ENCODE data around the gene JMJD7. TPM values are rescaled to one million over a fixed set of nuclear protein-coding genes. Genes with fewer than 3 reads are reported as not detected.
A peak's percentile ranks its signal among the peaks of the same experiment; 100 is the strongest.
"Not testable (repeated sequence)": the region's sequence is repeated elsewhere in the genome, so short reads cannot be mapped to it uniquely, and the experiment has no call there.

JMJD7 gene
- total RNA-seq, 2 donors from 2014 or later, result 6.7 to 12.1 TPM

DNA sequence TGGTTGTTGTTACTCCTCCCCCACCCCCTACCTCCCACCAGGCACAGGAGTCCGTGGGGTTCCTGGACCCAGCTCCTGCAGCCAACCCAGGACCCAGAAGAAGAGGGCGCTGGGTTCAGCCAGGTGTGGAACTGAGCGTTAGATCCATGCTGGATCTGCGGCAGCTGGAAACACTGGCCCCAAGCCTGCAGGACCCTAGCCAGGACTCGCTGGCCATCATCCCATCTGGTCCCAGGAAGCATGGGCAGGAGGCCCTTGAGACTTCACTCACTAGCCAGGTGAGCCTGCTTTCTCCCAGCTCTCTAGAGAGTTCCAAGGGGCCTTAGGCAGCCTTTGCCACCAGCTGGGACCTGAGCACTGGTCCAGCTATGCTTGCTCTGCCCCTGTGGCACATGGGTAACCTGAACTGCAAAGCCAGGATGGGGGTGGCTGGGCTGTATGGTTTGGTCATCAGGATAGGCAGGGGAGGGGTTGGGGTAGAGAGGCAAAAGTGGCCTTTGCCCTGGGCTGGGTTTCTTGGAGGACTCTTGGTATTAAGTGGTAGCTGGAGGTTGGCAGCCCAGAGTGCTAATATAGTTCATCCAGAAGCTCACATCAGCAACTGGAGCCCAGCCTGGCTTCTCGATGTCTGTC is 7.0 kb upstream of the JMJD7 start:
- no peaks in the 10 kb centered on the region for H3K9me3 Mint-ChIP-seq
- H3K36me3 Mint-ChIP-seq, result peaks cover 3% of the 10 kb centered on the region
- H3K4me1 Mint-ChIP-seq (ENCODE audit: low read depth in 2 of 2), result no peaks in the 10 kb centered on the region

GRCh38 chr15:41821831-41822230 is 6.1 kb upstream of the JMJD7 start:
- no peaks in the 10 kb centered on the region for H3K27me3 Mint-ChIP-seq
- no peak for DNase-seq (ENCODE audit: low spot score)
- H3K4me1 Mint-ChIP-seq (ENCODE audit: low read depth in 2 of 2), result peaks cover 0 to 5% of the 10 kb centered on the region in 2 donors
- H3K27ac Mint-ChIP-seq, result no peak overlapping the region
- no peaks in the 10 kb centered on the region for H3K36me3 Mint-ChIP-seq
- no peaks in the 10 kb centered on the region for H3K9me3 Mint-ChIP-seq
- ATAC-seq, result no peak
- H3K4me3 Mint-ChIP-seq, result no peak overlapping the region

More for the DNA sequence above, 7.0 kb upstream of the JMJD7 start:
- Mint-ChIP-seq H3K4me3 (no peak overlapping the region), H3K27me3 (no peaks in the 10 kb centered on the region), H3K27ac (no peak overlapping the region)
- DNase-seq (ENCODE audit: low spot score) (no peak), ATAC-seq (no peak)

DNA sequence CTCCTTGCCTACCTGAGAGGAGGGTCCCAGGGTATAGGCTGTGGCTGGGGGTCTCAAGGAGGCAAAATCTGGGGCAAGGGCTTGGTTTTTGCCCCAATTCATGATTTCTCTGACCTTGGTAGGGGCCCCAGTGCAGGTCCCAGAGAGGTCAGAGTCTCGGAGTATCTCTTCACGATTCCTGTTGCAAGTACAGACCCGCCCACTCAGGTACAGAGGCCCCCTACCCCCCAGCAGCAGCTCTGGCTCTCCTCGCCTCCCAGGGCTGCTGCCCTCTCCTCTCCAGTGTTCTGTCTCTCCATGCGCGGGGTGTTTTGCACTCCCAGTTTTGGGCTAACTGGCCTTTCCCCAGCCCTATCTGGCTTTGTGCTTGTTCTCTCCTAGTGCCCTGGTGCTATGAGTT is 5.4 kb upstream of the JMJD7 start:
- H3K27ac Mint-ChIP-seq, result no peak overlapping the region
- H3K27me3 Mint-ChIP-seq, result no peaks in the 10 kb centered on the region
- H3K36me3 Mint-ChIP-seq, result no peaks in the 10 kb centered on the region

DNA sequence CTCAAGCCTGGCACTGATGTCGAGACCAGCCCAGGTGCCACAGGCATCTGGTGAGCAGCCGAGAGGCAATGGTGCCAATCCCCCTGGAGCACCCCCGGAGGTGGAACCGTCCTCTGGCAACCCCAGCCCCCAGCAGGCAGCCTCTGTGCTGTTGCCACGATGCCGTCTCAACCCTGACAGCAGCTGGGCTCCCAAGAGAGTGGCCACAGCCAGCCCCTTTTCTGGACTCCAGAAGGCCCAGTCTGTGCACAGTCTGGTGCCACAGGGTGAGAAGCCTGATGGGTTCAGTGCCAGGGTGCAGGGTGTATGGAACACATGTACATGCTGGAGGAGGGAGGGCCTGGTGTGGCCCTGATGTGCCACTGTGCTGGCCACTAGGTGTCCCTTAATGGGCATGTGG is 4.9 kb upstream of the JMJD7 start:
- Mint-ChIP-seq H3K36me3 (no peaks in the 10 kb centered on the region), H3K4me1 (ENCODE audit: low read depth in 2 of 2) (peaks cover 0 to 9% of the 10 kb centered on the region in 2 donors), H3K4me3 (no peak overlapping the region), H3K9me3 (no peaks in the 10 kb centered on the region), H3K27me3 (no peaks in the 10 kb centered on the region), H3K27ac (no peak overlapping the region)
- no peak for DNase-seq (ENCODE audit: low spot score)
- no peak for ATAC-seq

More for the DNA sequence above, 5.4 kb upstream of the JMJD7 start:
- no peaks in the 10 kb centered on the region for H3K9me3 Mint-ChIP-seq
- H3K4me1 Mint-ChIP-seq (ENCODE audit: low read depth in 2 of 2), result peaks cover 0 to 5% of the 10 kb centered on the region in 2 donors
- DNase-seq (ENCODE audit: low spot score), result no peak
- no peak overlapping the region for H3K4me3 Mint-ChIP-seq
- ATAC-seq, result no peak

DNA sequence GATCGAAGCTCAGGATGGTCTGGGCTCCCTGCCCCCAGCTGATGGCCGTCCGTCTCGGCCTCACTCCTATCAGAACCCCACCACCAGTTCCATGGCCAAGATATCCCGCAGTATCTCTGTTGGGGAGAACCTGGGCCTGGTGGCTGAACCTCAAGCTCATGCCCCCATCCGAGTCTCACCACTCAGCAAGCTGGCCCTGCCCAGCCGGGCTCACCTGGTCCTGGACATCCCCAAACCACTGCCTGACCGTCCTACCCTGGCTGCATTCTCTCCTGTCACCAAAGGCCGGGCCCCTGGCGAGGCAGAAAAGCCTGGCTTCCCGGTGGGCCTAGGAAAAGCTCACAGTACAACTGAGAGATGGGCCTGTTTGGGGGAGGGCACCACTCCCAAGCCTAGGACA is 4.4 kb upstream of the JMJD7 start:
- no peak overlapping the region for H3K27ac Mint-ChIP-seq
- peaks cover 3 to 11% of the 10 kb centered on the region in 2 donors for H3K4me1 Mint-ChIP-seq (ENCODE audit: low read depth in 2 of 2)
- ATAC-seq (no peak), DNase-seq (ENCODE audit: low spot score) (no peak)
- H3K27me3 Mint-ChIP-seq, result no peaks in the 10 kb centered on the region
- H3K9me3 Mint-ChIP-seq, result no peaks in the 10 kb centered on the region
- no peak overlapping the region for H3K4me3 Mint-ChIP-seq
- no peaks in the 10 kb centered on the region for H3K36me3 Mint-ChIP-seq

DNA sequence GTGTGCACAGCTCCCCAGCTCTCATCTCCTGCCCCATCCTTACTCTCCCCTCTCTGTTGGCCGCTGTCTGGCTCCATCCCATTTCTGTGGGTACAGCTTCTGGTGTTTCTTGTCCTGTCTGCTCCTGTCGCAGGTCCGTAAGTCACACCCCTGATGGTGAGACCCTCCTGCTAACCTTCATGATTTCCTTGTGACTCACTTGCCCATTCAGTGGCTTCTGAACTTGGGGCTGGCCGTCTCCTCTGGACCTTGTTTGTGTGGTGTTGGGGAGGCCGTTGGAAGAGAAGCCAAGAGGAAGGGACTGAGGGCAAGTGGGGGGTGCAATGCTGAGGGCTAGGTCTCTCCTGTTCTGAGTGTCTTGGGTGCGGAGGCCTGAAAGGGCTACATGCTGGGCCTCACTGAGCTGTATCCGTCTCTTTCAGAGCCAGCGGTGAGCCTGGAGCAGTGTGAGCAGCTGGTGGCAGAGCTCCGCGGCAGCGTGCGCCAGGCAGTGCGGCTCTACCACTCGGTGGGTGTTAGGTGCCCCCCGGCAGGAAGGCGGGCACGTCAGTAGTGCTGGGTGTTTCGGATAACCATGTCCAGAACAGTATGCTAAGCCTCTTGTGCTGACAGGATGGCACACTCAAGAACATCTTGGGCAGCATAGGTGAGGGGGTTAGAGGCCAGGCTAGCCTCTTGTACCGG is 3.7 kb upstream of the JMJD7 start:
- H3K36me3 Mint-ChIP-seq, result no peaks in the 10 kb centered on the region

DNA sequence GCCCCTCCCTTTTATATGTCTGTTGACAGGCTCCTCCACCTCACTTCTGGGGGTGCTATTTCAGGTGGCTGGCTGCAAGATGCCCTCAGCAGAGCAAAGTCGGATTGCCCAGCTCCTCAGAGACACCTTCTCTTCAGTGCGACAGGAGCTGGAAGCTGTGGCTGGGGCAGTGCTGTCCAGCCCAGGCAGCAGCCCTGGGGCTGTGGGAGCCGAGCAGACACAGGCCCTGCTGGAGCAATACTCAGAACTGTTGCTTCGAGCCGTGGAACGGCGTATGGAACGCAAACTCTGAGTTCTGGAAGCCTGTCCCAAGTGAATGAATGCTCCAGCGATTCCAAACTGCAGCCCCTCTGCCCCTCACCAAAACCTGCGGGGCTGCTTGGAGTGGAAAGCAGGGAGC is 2.7 kb upstream of the JMJD7 start:
- no peak overlapping the region for H3K27ac Mint-ChIP-seq

More for the DNA sequence above, 3.7 kb upstream of the JMJD7 start:
- no peak overlapping the region for H3K4me3 Mint-ChIP-seq
- H3K4me1 Mint-ChIP-seq (ENCODE audit: low read depth in 2 of 2), result peaks cover 10 to 16% of the 10 kb centered on the region in 2 donors
- H3K9me3 Mint-ChIP-seq, result no peaks in the 10 kb centered on the region
- ATAC-seq, result no peak
- no peak for DNase-seq (ENCODE audit: low spot score)
- H3K27ac Mint-ChIP-seq, result no peak overlapping the region
- no peaks in the 10 kb centered on the region for H3K27me3 Mint-ChIP-seq

GRCh38 chr15:41825572-41826535 is 2.0 kb upstream of the JMJD7 start:
- H3K27me3 Mint-ChIP-seq, result no peaks in the 10 kb centered on the region
- no peaks in the 10 kb centered on the region for H3K36me3 Mint-ChIP-seq
- peak overlapping the region in 1 of 2 donors; percentile 86 for H3K27ac Mint-ChIP-seq
- H3K4me3 Mint-ChIP-seq, result peak overlapping the region; percentile 63
- ATAC-seq, result no peak
- H3K4me1 Mint-ChIP-seq (ENCODE audit: low read depth in 2 of 2), result peaks cover 10 to 17% of the 10 kb centered on the region in 2 donors
- H3K9me3 Mint-ChIP-seq, result no peaks in the 10 kb centered on the region
- DNase-seq (ENCODE audit: low spot score), result no peak

More for the DNA sequence above, 2.7 kb upstream of the JMJD7 start:
- H3K4me3 Mint-ChIP-seq, result no peak overlapping the region
- no peaks in the 10 kb centered on the region for H3K9me3 Mint-ChIP-seq
- peaks cover 10 to 16% of the 10 kb centered on the region in 2 donors for H3K4me1 Mint-ChIP-seq (ENCODE audit: low read depth in 2 of 2)
- no peaks in the 10 kb centered on the region for H3K36me3 Mint-ChIP-seq
- H3K27me3 Mint-ChIP-seq, result no peaks in the 10 kb centered on the region
- no peak for DNase-seq (ENCODE audit: low spot score)
- no peak for ATAC-seq

- Mint-ChIP-seq H3K36me3 (no peaks in the 10 kb centered on the region), H3K4me1 (ENCODE audit: low read depth in 2 of 2) (peaks cover 19 to 24% of the 10 kb centered on the region in 2 donors), H3K9me3 (no peaks in the 10 kb centered on the region), H3K27me3 (no peaks in the 10 kb centered on the region), H3K4me3 (peak overlapping the region; percentile 90), H3K27ac (no peak overlapping the region)
- DNase-seq (ENCODE audit: low spot score), result no peak
- peak; percentile 0 to 4 for ATAC-seq
Measured at GRCh38 chr15:41827290-41827879, 507 bp upstream of the JMJD7 start.

- no peak for DNase-seq (ENCODE audit: low spot score)
- peak overlapping the region; percentile 90 for H3K4me3 Mint-ChIP-seq
- peak overlapping the region; percentile 48 to 89 for H3K27ac Mint-ChIP-seq
- H3K36me3 Mint-ChIP-seq, result no peaks in the 10 kb centered on the region
- H3K27me3 Mint-ChIP-seq, result no peaks in the 10 kb centered on the region
- no peak for ATAC-seq
- H3K9me3 Mint-ChIP-seq, result no peaks in the 10 kb centered on the region
- H3K4me1 Mint-ChIP-seq (ENCODE audit: low read depth in 2 of 2), result peaks cover 30 to 31% of the 10 kb centered on the region in 2 donors
Measured at GRCh38 chr15:41828807-41829141, 882 bp downstream of the JMJD7 start.

DNA sequence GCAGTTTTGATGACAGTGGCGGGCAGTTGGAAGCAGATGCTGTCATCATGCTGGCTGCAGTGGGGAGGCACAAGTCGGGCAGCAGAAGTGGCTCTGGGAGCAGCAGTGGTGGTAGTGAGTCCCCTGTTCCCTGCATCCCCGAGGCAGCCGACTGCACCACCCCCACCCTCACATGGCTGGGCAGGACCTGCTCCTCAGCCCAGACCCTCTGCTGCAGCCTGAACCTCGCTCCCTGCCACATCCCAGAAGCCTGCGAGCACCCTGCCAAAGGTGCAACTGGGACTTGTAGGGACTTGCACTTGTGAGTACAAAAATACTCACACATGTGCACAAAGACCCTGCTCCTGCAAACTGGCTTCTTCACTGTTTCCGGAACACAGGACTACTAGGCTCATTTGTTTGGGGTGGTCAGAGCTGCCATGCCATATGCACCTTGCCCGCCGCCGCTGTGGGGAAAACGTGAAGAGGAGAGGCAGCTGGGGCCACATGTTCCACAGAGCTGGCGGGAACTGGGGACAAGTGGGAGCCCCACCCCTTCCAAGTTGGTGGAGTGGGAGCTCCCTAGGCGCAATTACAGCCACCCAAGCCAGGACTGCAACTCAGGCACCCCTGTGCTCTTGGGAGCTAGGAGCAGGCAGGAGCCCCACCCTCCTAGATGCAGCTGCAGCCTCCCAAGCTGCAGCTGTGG is 2.2 kb downstream of the JMJD7 start:
- ATAC-seq (no peak), DNase-seq (ENCODE audit: low spot score) (no peak)
- H3K36me3 Mint-ChIP-seq, result no peaks in the 10 kb centered on the region
- no peak overlapping the region for H3K27ac Mint-ChIP-seq
- no peak overlapping the region for H3K4me3 Mint-ChIP-seq
- H3K27me3 Mint-ChIP-seq, result no peaks in the 10 kb centered on the region
- no peaks in the 10 kb centered on the region for H3K9me3 Mint-ChIP-seq
- H3K4me1 Mint-ChIP-seq (ENCODE audit: low read depth in 2 of 2), result peaks cover 31 to 35% of the 10 kb centered on the region in 2 donors

- H3K36me3 Mint-ChIP-seq; H3K9me3 Mint-ChIP-seq; H3K27me3 Mint-ChIP-seq; DNase-seq (ENCODE audit: low spot score): not testable (repeated sequence)
- Mint-ChIP-seq H3K4me1 (ENCODE audit: low read depth in 2 of 2) (peaks cover 31 to 35% of the 10 kb centered on the region in 2 donors), H3K27ac (peak overlapping the region in 1 of 2 donors; percentile 35), H3K4me3 (peak overlapping the region; percentile 20)
- peak in 1 of 2 donors; percentile 51 for ATAC-seq
Measured at GRCh38 chr15:41831291-41831690, 3.4 kb downstream of the JMJD7 start.

- Mint-ChIP-seq H3K27me3 (no peaks in the 10 kb centered on the region), H3K4me3 (no peak overlapping the region), H3K4me1 (ENCODE audit: low read depth in 2 of 2) (peaks cover 30 to 31% of the 10 kb centered on the region in 2 donors), H3K36me3 (no peaks in the 10 kb centered on the region), H3K27ac (no peak overlapping the region), H3K9me3 (no peaks in the 10 kb centered on the region)
- no peak for DNase-seq (ENCODE audit: low spot score)
- no peak for ATAC-seq
Measured at GRCh38 chr15:41832208-41832607, 4.3 kb downstream of the JMJD7 start.
